ENCODE measurements around the gene METAP1D.
A peak's percentile ranks its signal among the peaks of the same experiment; 100 is the strongest.
"Not testable (repeated sequence)": the region's sequence is repeated elsewhere in the genome, so short reads cannot be mapped to it uniquely, and the experiment has no call there.

The METAP1D gene

DNA sequence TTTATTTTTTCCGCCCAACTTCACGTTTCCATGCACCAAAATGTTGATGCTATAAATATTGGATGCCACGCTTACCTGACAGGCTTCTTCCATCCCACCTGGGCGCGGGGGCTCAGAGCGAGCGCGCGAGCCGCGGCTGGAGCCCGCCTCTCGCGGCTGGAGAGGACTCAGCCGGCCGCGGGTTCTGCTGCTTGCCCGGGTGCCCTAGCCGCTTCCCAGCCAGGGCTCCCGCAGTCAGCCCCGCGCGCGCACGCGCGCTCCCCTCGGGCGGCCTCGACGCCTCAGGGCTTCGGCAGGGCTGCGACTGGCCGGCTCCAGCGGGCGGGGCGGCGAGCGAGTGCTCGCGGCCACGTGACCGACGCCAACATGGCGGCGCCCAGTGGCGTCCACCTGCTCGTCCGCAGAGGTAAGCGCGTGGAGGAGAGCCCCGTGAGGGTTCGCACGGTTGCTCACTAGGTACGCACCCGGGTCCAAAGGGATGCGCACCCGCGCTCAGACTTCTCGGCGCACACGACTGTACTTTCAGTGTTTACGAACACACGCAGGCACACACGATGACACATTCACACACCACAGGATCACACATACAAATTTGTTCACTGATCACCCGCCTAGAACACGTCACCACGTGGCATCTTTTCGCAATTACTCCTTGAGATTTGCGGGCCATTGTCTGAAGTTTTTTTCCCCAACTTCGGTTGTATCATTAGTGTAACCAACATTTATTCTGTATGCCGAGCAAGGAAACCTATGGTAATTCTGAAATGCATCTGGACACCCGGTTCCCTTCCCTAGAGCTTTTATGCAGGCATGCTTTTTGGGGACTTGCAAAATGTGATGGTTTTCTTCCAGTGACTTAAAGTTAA lies at the start of gene METAP1D:
TSS of gene METAP1D (plus strand) at position 350 of the 866 bp plus-strand sequence. CDS start at position 367, 17 bp downstream.
- peak; percentile 76 for DNase-seq (ENCODE audit: low read depth)

- DNase-seq (ENCODE audit: low read depth), result no peak
These were observed 47.5 kb upstream of the METAP1D start for GRCh38 chr2:171952276-171952675.

- DNase-seq (ENCODE audit: low read depth), result no peak
These were observed 47.0 kb upstream of the METAP1D start for GRCh38 chr2:171952748-171953147.

GRCh38 chr2:171956135-171956825 lies 43.5 kb upstream of the METAP1D start:
- DNase-seq (ENCODE audit: low read depth), result no peak

GRCh38 chr2:171957061-171957460 lies 42.7 kb upstream of the METAP1D start:
- DNase-seq (ENCODE audit: low read depth), result peak; percentile 9

DNA sequence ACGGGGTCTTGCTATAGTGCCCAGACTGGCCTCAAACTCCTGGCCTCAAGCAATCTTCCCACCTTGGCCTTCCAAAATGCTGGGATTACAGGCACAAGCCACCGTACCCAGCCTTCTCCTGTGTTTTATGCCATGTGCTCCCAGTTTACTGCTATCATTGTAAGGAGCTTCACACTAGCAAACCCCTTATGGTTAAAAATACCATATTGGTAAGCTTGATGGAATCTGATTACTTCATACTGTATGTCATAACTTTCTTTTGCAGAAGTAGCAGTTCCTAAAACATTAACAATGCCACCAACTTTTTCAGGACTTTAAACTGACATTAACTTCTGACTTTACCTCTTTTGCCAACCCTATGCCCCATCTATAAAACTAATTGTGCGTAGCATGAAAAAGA lies 41.3 kb upstream of the METAP1D start:
- DNase-seq (ENCODE audit: low read depth), result peak; percentile 48

- DNase-seq (ENCODE audit: low read depth), result no peak
These were observed 39.8 kb upstream of the METAP1D start for GRCh38 chr2:171959998-171960397.

DNA sequence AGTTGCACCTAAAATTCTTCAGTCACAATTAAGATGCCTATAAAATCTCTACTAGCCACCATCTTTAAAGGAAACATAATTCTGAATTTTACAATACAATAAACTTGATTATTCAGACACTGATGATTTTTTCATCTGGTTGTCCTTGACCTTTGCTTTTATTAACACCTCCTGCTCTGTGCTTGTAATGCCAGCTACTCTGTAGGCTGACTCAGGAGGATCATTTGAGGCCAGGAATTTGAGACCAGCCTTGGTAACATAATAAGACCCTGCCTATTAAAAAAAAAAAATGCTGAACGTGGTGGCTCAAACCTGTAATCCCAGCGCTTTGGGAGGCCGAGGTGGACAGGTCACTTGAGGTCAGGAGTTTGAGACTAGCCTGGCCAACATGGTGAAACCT lies 39.2 kb upstream of the METAP1D start:
- DNase-seq (ENCODE audit: low read depth), result no peak

DNA sequence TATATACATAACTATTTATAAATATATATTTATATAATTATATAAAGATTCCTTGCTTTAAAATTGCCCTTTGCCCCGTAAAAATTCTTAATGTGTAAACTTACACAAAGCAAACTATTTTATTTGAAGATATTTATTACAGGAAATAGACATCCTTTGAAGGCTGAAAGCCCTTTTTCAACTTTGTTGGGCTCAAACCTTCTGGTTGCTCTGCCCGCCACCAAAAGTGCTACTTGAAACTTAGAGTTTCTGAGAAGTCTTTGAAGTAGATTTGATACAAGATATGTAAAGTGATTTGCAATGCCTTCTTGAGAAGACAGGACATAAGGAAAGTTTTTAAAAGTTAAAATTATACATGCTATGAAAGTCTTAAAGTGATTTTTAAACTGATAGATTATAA lies 36.6 kb upstream of the METAP1D start:
- DNase-seq (ENCODE audit: low read depth), result no peak

DNA sequence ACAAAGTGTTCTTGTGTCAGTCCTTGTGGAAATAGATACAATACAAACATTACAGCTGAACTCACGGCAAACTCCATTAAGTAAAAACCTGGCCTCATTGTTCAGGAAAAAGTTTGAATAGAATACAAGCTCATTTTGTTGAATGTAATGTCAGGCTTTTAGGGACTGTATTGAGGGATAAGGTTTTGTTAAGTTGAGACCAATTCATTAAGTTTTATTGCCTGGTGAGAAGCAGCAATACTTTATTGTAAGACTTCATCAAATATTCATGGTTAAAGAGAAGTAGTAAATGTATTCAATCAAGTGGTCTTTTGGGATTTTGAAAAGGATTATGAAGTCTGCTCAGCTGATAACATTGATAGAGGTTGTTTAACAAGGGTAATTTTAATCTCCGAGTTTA lies 35.4 kb upstream of the METAP1D start:
- DNase-seq (ENCODE audit: low read depth), result no peak

GRCh38 chr2:171965238-171965637 lies 34.5 kb upstream of the METAP1D start:
- no peak for DNase-seq (ENCODE audit: low read depth)

DNA sequence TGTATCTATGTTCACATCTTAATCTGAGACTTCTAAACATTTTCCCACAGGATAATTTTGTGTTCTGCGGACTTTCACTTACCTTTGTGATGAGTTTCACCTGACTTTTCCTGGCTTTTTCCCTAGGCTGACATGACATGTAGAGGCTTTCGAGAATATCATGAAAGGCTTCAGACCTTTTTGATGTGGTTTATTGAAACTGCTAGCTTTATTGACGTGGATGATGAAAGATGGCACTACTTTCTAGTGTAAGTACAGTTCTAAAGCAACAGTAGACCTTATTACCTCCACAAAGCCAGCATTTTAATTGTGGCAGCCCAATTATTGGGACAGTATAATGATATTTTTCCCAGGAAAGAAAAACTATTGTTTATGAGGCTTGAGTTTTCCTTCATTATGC lies 34.1 kb upstream of the METAP1D start:
- no peak for DNase-seq (ENCODE audit: low read depth)

DNA sequence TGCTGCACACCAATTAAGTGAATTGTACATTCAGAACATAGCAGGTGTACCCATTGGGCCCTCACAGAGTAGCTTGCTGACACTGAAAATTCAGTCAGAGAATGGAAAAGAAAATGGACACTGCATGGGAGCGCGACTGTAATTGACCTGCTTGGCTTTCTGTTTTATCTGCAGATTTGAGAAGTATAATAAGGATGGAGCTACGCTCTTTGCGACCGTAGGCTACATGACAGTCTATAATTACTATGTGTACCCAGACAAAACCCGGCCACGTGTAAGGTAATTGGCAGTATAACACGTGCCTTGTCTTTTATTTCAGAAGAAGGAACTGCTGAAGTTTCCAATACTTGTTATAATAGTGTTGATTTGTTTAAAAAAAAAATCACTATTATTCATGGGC lies 33.5 kb upstream of the METAP1D start:
- no peak for DNase-seq (ENCODE audit: low read depth)

- no peak for DNase-seq (ENCODE audit: low read depth)
These were observed 33.1 kb upstream of the METAP1D start for GRCh38 chr2:171966688-171967087.

- no peak for DNase-seq (ENCODE audit: low read depth)
These were observed 31.2 kb upstream of the METAP1D start for GRCh38 chr2:171968509-171968908.

DNA sequence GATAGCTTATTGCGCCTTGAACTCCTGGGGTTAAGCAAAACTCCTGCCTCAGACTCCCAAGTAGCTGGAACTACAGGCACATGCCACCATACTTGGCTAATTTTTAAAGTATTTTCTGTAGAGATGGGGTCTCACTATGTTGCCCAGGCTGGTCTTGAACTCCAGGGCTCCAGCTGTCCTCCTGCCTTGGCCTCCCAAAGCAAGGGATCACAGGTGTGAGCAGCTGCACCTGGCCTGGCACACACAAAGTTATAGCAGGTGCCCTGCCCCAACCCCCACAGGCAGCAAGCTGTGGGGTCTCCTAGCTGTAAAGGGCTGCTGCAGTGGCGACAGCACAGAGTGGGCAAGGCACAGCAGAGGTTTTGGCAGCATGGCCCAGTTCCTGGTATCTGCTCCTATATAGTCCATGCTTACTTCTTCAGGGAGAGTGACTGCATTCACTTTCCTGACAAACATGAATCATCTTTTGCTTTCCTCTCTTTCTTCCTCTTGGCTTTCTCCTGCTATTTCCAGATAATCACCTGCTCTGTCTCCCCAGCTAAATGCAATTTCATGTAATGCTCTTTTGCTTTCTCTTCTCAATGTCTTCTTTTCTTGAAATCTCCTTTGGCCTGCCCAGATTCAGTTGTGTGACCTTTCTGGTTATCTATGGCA lies 27.3 kb upstream of the METAP1D start:
- DNase-seq (ENCODE audit: low read depth), result no peak

DNA sequence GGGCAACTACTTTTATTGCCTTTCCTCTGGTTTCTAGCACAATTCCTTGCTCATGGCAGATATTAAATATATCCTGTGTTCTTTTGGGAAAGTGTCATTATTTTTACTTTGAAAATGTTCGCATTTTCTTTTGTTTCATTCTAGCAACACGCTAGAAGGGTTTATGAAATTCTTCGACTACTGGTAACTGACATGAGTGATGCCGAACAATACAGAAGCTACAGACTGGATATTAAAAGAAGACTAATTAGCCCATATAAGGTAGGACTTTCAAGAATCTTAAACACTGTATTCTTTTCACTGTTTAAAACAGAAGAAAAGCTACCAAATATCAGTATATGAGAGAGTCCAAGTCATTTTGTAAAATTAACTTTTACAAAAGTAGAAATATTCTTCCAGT lies 20.6 kb upstream of the METAP1D start:
- DNase-seq (ENCODE audit: low read depth), result no peak

DNA sequence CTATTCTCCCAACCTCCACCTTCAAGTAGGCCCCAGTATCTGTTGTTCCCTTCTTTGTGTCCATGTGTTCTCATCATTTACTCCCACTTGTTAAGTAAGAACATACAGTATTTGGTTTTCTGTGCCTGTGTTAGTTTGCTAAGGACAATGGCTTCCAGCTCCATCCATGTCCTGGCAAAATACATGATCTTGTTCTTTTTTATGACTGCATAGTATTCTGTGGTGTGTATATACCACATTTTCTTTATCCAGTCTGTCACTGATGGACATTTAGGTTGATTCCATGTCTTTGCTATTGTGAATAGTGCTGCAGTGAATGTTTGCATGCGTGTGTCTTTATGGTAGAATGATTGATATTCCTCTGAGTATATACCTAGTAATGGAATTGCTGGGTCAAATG lies 15.8 kb upstream of the METAP1D start:
- DNase-seq (ENCODE audit: low read depth), result not testable (repeated sequence)

DNA sequence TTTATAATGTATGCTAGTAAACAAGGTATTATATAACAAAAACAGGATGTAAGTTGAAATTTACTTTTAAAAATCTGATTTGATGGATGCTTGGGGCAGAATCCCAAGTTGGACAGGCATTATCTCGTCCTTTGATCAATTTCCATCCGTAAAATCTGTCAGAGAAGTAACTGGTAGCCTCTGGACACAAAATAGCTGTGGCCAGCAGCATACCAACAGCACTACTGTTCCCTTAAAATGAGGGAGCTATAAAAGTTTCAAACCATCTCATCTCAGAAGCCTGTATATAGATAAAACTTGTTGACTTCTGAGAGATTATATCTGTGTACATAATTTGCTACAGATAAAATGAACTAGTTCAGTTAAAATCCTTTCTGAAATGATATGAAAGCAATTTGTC lies 14.7 kb upstream of the METAP1D start:
- DNase-seq (ENCODE audit: low read depth), result no peak

DNA sequence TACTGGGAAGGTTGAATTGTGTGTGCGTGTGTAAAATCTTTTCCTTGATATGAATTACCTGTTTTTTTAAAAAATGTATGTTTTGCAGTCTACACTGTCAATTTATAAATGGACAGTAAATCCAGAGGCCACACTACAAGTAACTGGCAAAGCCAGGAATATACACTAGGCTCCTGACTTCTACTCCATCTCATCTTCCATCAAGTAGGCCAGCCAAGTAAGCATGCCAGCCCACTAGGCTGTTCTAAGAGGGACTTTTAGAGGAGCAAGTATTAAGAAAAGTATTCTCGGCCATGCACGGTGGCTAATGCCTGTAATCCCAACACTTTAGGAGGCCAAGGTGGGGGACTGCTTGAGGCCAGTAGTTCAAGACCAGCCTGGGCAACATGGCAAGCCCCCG lies 13.0 kb upstream of the METAP1D start:
- DNase-seq (ENCODE audit: low read depth), result no peak

GRCh38 chr2:171991027-171991426 lies 8.7 kb upstream of the METAP1D start:
- no peak for DNase-seq (ENCODE audit: low read depth)

DNA sequence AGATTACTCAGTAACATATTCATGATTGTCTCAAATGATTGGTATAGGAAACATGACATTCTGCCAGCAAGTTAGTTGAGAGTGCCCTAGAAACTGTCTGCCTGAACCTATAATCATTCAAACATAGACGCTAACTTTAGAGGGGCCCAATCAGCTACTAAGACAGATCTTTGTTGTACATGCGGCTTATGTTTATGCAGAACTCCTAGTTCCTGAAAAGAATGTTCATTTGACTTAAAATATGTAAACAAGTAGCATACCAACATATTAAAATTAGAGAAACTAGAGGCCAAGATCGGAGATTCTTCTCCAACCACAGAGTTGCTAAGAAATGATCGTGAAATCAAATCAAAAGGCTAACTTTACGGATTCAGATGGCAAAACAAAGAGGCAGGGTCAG lies 4.2 kb upstream of the METAP1D start:
- no peak for DNase-seq (ENCODE audit: low read depth)

DNA sequence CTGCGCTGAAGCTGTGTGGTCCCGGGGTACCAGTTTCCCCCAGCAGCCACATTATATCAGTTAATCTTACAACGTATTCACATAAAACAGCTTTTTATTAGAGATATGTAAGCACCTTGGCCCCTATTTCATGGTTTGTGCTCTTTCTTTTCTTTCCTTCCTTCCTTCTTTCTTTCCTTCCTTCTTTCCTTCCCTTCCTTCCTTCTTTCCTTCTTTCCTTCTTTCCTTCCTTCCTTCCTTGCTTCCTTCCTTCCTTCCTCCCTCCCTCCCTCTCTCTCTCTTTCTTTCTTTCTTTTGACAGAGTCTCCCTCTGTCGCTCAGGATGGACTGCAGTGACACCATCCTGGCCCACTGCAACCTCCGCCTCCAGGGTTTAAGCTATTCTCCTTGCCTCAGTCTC lies 3.7 kb upstream of the METAP1D start:
- no peak for DNase-seq (ENCODE audit: low read depth)
